ENCODE measurements around the gene TMCO4. TPM values are rescaled to one million over a fixed set of nuclear protein-coding genes. Genes with fewer than 3 reads are reported as not detected.

The TMCO4 gene
- total and polyA plus RNA-seq, 3 donors from 2014 or later: 10.5 to 17.7 (median 14.9) TPM

- H3K36me3 ChIP-seq (ENCODE audit: low read depth, missing control alignments): no peaks in the 10 kb centered on the region
- H3K4me3 ChIP-seq: no peak overlapping the region
- no peaks in the 10 kb centered on the region for H3K4me1 ChIP-seq
- TF ChIP-seq POLR2A (IDR thresholded peaks at IDR 0.05) (no peak), CTCF (IDR thresholded peaks at IDR 0.05) (no peak)
- WGBS, 2 donors: 96 to 97% methylated on average over 2 of the region's 2 CpGs
- intact Hi-C loops (cut with DNase I; ENCODE audit: low total_unique reads): no loop called here
- no peak overlapping the region for H3K27ac ChIP-seq
- no peak for DNase-seq
- no peaks in the 10 kb centered on the region for H3K27me3 ChIP-seq
- H3K9me3 ChIP-seq: no peaks in the 10 kb centered on the region
Observed at GRCh38 chr1:19684677-19685076, 115.0 kb downstream of the TMCO4 start.

- Histone ChIP-seq H3K4me1 (no peaks in the 10 kb centered on the region), H3K4me3 (no peak overlapping the region), H3K9me3 (no peaks in the 10 kb centered on the region), H3K27me3 (no peaks in the 10 kb centered on the region), H3K36me3 (ENCODE audit: low read depth, missing control alignments) (no peaks in the 10 kb centered on the region), H3K27ac (no peak overlapping the region)
- no peak for TF ChIP-seq CTCF (IDR thresholded peaks at IDR 0.05)
- no peak for TF ChIP-seq POLR2A (IDR thresholded peaks at IDR 0.05)
- intact Hi-C loops (cut with DNase I; ENCODE audit: low total_unique reads): no loop called here
- DNase-seq: no peak
- WGBS, 2 donors: 88 to 92% methylated on average over 4 to 7 of the region's 8 CpGs
Observed at GRCh38 chr1:19683351-19683750, 116.4 kb downstream of the TMCO4 start.

- no peak overlapping the region for H3K27ac ChIP-seq
- no peaks in the 10 kb centered on the region for H3K9me3 ChIP-seq
- no peaks in the 10 kb centered on the region for H3K27me3 ChIP-seq
- TF ChIP-seq POLR2A (IDR thresholded peaks at IDR 0.05): no peak
- TF ChIP-seq CTCF (IDR thresholded peaks at IDR 0.05): no peak
- no peaks in the 10 kb centered on the region for H3K4me1 ChIP-seq
- DNase-seq: no peak
- no peak overlapping the region for H3K4me3 ChIP-seq
- 83 to 86% methylated on average over 6 to 7 of the region's 7 CpGs for WGBS, 2 donors
- intact Hi-C loops (cut with DNase I; ENCODE audit: low total_unique reads): no loop called here
- no peaks in the 10 kb centered on the region for H3K36me3 ChIP-seq (ENCODE audit: low read depth, missing control alignments)
Observed at GRCh38 chr1:19682901-19683300, 116.8 kb downstream of the TMCO4 start.

GRCh38 chr1:19682257-19682656 is 117.5 kb downstream of the TMCO4 start:
- Histone ChIP-seq H3K36me3 (ENCODE audit: low read depth, missing control alignments) (no peaks in the 10 kb centered on the region), H3K9me3 (no peaks in the 10 kb centered on the region), H3K4me3 (no peak overlapping the region), H3K27me3 (no peaks in the 10 kb centered on the region), H3K27ac (no peak overlapping the region), H3K4me1 (no peaks in the 10 kb centered on the region)
- TF ChIP-seq POLR2A (IDR thresholded peaks at IDR 0.05) (no peak), CTCF (IDR thresholded peaks at IDR 0.05) (no peak)
- 89 to 92% methylated on average over 2 to 3 of the region's 3 CpGs for WGBS, 2 donors
- no peak for DNase-seq
- intact Hi-C loops (cut with DNase I; ENCODE audit: low total_unique reads): no loop called here

GRCh38 chr1:19680644-19681043 is 119.1 kb downstream of the TMCO4 start:
- Histone ChIP-seq H3K9me3 (no peaks in the 10 kb centered on the region), H3K27me3 (no peaks in the 10 kb centered on the region), H3K36me3 (ENCODE audit: low read depth, missing control alignments) (no peaks in the 10 kb centered on the region), H3K4me3 (no peak overlapping the region), H3K4me1 (no peaks in the 10 kb centered on the region), H3K27ac (no peak overlapping the region)
- intact Hi-C loops (cut with DNase I; ENCODE audit: low total_unique reads): no loop called here
- WGBS, 2 donors: 78 to 82% methylated on average over 6 to 7 of the region's 7 CpGs
- no peak for DNase-seq
- TF ChIP-seq CTCF (IDR thresholded peaks at IDR 0.05) (no peak), POLR2A (IDR thresholded peaks at IDR 0.05) (no peak)
